NCI-H2196 treated with DMSO at 0.1 percent for 48 hours (cell line): ENCODE measurements around the gene AK2.
"Not testable (repeated sequence)": the region's sequence is repeated elsewhere in the genome, so short reads cannot be mapped to it uniquely, and the experiment has no call there.

ENCODE experiments used
- DNase-seq: peaks from one replicate; lab custom pipeline; 2025; ENCODE audit not compliant: unreplicated experiment; lab: John Stamatoyannopoulos, UW

AK2 gene

GRCh38 chr1:32977546-32978087 is 59.1 kb downstream of the AK2 start:
- DNase-seq = no peak

GRCh38 chr1:32975055-32975454 is 61.6 kb downstream of the AK2 start:
- DNase-seq = not testable (repeated sequence)

DNA sequence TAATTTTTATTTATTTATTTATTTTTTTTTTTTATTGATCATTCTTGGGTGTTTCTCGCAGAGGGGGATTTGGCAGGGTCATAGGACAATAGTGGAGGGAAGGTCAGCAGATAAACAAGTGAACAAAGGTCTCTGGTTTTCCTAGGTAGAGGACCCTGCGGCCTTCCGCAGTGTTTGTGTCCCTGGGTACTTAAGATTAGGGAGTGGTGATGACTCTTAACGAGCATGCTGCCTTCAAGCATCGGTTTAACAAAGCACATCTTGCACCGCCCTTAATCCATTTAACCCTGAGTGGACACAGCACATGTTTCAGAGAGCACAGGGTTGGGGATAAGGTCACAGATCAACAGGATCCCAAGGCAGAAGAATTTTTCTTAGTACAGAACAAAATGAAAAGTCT is 63.2 kb downstream of the AK2 start:
- DNase-seq = not testable (repeated sequence)

GRCh38 chr1:32972814-32973428 is 63.8 kb downstream of the AK2 start:
- DNase-seq = peak; percentile 59

- DNase-seq = no peak
Observed at GRCh38 chr1:32971576-32971975, 65.1 kb downstream of the AK2 start.

DNA sequence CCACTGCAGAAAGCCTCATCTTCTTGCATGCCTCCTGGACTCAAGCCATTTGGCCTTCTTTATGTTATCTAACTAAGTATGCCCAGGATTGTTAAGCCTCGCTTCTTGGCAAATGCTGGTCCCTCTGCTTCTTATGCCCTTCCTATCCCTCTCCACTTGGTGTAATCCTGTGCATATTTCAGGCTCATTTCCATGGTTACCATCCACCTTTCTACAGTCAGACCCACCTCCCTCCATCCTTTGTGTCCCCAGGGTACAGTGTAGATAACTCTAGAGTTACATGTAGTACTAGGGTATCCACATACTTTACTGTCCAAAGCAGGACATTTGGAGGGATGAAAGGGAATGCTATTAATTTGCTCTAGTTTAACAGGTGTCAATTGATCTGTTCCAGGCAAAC is 65.5 kb downstream of the AK2 start:
- DNase-seq = no peak

DNA sequence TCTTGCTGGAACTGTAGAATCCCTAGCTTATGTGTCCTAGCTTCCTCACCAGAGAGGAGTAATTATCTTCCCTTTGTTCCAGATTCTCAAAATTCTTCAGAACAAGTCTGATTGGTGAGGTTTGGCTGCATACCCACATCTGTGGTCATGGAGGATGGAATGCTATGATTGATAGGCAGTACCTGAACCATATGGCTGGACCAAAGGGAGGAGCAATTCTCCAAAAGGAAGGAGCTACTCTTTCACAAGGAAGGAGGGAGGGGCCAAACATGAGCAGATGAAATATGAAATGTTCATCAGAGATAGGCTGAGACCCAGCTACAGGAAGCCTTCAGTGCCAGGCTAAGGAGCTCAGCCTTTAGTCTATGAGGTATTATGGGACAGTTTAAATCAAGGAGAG is 67.1 kb downstream of the AK2 start:
- peak; percentile 12 for DNase-seq

DNA sequence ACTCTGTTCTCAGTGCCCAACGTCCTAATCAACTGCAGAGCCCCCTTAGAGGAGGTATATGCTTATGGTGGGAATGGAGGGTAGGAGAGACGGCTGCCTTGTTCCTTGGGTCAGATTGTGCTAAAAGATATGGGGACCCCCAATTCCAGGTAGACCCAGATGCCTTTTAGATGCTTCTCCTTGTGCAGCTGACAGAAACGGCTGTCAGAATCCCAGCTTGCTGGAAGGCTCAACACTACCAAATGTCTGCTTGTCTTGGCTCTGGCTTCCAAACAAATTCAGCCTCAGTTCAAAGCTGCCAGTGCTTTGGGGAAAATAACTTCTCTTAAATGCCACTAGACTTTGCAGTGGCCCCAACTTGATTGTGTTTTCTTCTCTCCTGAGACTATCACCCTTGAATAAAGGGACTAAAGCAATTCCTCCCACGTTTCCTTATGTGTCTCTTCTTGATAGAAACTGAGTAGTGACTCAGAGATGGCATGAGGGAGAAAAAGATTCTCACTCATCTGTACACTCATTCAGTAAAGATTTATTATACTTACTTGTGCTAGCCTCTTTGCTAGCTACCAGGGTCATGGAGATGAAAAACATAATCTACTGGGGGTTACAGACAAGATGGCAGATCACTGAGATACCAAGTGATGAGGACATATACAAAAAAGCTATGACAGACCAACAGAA is 68.7 kb downstream of the AK2 start:
- DNase-seq = no peak

DNA sequence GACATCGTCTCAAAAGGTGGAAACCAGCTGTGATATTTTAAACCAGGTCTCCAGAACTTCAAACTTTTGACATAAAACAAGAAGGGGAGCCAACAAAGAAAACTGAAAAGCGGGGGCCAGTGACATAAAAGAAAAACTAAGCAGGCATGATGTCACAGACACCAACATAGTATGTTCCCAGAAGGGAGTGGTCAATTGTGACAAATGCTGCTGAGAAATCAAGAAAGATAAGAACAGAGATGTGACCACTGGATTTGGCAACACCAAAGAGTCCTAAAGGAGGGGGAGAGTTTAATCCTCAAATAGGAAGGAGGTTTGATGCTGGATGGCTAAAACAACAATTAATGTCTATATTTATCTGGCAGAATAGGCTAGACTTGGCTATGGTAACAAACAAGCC is 69.8 kb downstream of the AK2 start:
- DNase-seq = no peak

DNA sequence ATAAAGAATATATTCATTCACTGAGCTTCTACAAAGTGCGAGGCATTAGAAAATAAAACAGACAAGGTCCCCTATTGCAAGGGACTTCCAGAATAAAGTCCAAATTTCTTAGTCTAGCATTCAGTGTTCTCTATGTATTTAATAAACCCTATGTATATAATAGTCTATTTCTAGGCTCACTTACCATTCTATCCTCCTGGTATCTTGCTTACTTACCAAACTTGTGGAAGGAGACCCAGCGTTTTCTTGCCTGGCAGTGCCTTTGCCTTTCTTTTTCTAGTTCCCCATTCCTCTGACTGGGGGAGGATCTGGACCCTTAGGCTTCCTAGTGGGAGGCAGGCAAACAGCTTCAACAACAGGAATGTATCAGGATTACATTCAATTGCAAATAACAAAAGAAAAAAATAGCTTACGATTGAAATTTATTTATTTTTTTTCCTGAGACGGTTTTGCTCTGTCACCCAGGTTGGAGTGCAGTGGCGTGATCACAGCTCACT is 71.4 kb downstream of the AK2 start:
- DNase-seq = no peak

DNA sequence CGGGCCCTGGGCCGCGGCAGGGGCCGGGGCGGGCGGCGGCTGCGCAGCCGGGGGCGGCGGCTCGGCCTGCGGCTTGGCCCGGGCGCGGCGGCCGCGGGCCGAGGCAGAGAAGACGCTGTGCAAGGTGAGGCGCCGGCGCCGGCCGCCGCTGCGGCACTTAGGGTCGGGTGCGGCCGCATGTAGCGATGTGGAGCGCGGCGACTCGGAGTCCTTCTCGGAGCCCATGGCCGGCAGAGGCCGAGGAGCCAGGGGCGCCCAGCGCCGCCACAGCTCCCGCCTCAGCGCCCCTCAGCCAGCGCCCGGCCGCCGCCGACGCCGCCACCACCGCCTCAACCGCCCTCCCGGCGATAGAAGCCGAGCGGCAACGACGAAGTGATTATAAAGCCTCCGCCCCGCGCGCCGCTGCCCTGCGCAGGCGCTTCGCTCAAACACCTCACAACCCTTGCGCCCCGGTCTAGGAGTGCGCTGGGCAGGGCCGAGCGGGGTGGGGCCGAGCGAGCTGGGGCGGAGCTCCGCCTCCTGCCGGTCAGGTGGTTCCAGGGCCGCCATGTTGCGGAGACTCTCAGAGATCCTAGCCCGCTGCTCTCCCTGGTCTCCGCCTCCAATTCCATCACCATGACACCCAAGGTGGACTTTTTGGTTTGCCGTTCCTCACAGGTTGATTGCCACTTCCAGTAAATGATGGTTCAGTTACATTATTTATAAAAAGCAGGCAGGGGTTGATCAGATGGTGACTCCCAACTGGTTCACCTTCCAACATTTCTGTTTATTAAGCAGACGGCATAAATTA is 72.0 kb downstream of the AK2 start, which contains the start of gene RNF19B:
RNF19B (minus strand) TSS at position 349 of the 790 bp plus-strand sequence; CDS start at position 225, 124 bp downstream.
- DNase-seq = peak; percentile 94

GRCh38 chr1:32963746-32964460 is 72.8 kb downstream of the AK2 start:
- no peak for DNase-seq

DNA sequence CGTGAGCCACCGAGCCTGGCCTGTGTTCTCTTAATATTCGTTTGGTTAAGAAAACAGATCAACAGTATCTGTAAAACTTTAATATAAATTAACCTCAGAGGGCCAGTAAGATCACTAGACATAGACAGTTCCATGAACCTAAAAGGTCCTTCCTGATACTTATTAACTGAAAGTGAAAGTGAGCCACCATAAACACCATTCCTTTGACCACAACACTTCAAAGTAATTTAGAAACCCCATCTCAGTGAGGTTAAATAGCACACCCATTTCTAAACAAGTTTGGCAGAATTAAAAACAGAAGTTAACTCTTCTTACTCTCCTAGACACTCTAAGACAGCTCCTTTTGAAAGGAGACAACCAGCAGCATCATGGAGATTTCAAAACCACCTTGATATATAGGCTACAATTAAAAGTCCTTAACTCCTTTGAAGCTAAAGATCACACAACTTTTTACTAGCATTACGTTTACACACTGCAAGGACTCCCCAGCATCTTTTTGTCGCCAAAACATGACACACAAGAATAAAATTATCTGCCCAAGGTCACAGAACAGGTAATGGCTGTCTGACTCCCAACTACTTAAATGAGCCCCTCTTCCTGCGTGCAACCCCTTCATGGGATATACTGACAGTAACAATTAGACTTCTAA is 74.3 kb downstream of the AK2 start:
- DNase-seq = no peak

DNA sequence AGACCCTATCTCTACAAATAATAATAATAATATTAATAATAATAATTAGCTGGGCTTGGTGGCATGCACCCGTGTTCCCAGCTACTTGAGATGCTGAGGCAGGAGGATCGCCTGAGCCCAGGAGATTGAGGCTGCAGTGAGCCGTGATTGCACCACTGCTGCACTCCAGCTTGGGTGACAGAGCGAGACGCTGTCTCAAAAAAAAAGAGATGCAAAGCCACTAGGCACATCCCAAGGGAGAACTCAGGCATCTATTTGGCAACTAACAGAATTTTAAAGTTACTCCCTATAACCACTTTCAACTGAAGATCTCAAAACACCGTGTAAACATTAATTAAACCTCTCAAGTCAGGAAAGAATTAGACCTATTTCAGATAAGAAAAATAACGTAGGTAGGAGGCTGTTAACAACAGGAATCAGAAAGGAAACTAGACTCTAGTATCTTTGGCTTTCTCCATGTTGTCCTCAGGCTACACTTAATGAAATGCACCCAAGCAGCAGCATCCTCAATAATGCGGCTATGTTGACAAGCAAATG is 75.8 kb downstream of the AK2 start:
- no peak for DNase-seq

GRCh38 chr1:32960342-32960741 is 76.3 kb downstream of the AK2 start:
- no peak for DNase-seq

GRCh38 chr1:32958827-32959226 is 77.9 kb downstream of the AK2 start:
- DNase-seq = no peak
